Mononuclear cell (primary cell): Measurements from ENCODE around the gene GATA6. TPM values are rescaled to one million over a fixed set of nuclear protein-coding genes. Genes with fewer than 3 reads are reported as not detected.
"Not testable (repeated sequence)": the region's sequence is repeated elsewhere in the genome, so short reads cannot be mapped to it uniquely, and the experiment has no call there.

Experiments
- H3K27me3 ChIP-seq: 2 replicates; pipeline ENCODE4 v1.6.0; 2011; ENCODE audit warnings: low read length, control low read depth; ENCODE audit not compliant: insufficient read depth
- H3K4me1 ChIP-seq: 2 replicates; pipeline ENCODE4 v1.5.1; 2011; ENCODE audit warnings: mild to moderate bottlenecking, low read length, control low read depth; ENCODE audit not compliant: insufficient read depth
- H3K4me3 ChIP-seq: 2 replicates; pipeline ENCODE4 v1.5.1; 2011; ENCODE audit warnings: mild to moderate bottlenecking, low read length, moderate library complexity
- H3K9me3 ChIP-seq: 2 replicates; pipeline ENCODE4 v1.5.1; 2011; ENCODE audit warnings: low read depth, mild to moderate bottlenecking, control low read depth, low read length
- total RNA-seq: library from RNA; depleted of rRNA; stranded (reverse); fragments of >200 nt; gene quantifications from one replicate; pipeline ENCODE4 v1.2.3, GENCODE V29; 2012

The GATA6 gene
- total RNA-seq, 1 donor: 0.10 TPM

GRCh38 chr18:22185273-22185672, 15.9 kb downstream of the GATA6 start:
- peaks cover 21% of the 10 kb centered on the region for H3K27me3 ChIP-seq
- no peak overlapping the region for H3K4me3 ChIP-seq
- H3K9me3 ChIP-seq: no peaks in the 10 kb centered on the region
- H3K4me1 ChIP-seq: no peaks in the 10 kb centered on the region

GRCh38 chr18:22185771-22186386, 16.5 kb downstream of the GATA6 start:
- Histone ChIP-seq H3K9me3 (no peaks in the 10 kb centered on the region), H3K4me3 (no peak overlapping the region), H3K27me3 (peaks cover 26% of the 10 kb centered on the region), H3K4me1 (no peaks in the 10 kb centered on the region)

- H3K4me1 ChIP-seq: no peaks in the 10 kb centered on the region
Measured at GRCh38 chr18:22186484-22186971, 17.1 kb downstream of the GATA6 start.

GRCh38 chr18:22188559-22189267, 19.3 kb downstream of the GATA6 start:
- Histone ChIP-seq H3K9me3 (no peaks in the 10 kb centered on the region), H3K4me3 (no peak overlapping the region), H3K27me3 (peaks cover 31% of the 10 kb centered on the region), H3K4me1 (no peaks in the 10 kb centered on the region)

More at GRCh38 chr18:22186484-22186971, 17.1 kb downstream of the GATA6 start:
- H3K27me3 ChIP-seq: peaks cover 23% of the 10 kb centered on the region
- H3K9me3 ChIP-seq: no peaks in the 10 kb centered on the region
- no peak overlapping the region for H3K4me3 ChIP-seq

GRCh38 chr18:22189449-22190166, 20.2 kb downstream of the GATA6 start:
- peaks cover 33% of the 10 kb centered on the region for H3K27me3 ChIP-seq
- H3K9me3 ChIP-seq: no peaks in the 10 kb centered on the region
- no peaks in the 10 kb centered on the region for H3K4me1 ChIP-seq
- H3K4me3 ChIP-seq: no peak overlapping the region

GRCh38 chr18:22191346-22191695, 21.9 kb downstream of the GATA6 start:
- Histone ChIP-seq H3K4me1 (no peaks in the 10 kb centered on the region), H3K27me3 (peaks cover 33% of the 10 kb centered on the region), H3K4me3 (no peak overlapping the region), H3K9me3 (no peaks in the 10 kb centered on the region)

GRCh38 chr18:22191923-22192322, 22.5 kb downstream of the GATA6 start:
- Histone ChIP-seq H3K27me3 (peaks cover 33% of the 10 kb centered on the region), H3K4me1 (no peaks in the 10 kb centered on the region), H3K4me3 (no peak overlapping the region), H3K9me3 (no peaks in the 10 kb centered on the region)

GRCh38 chr18:22193466-22193865, 24.1 kb downstream of the GATA6 start:
- H3K9me3 ChIP-seq: no peaks in the 10 kb centered on the region
- no peak overlapping the region for H3K4me3 ChIP-seq

GRCh38 chr18:22194151-22194598, 24.8 kb downstream of the GATA6 start:
- H3K4me3 ChIP-seq: no peak overlapping the region
- no peaks in the 10 kb centered on the region for H3K4me1 ChIP-seq
- H3K27me3 ChIP-seq: peaks cover 34% of the 10 kb centered on the region
- no peaks in the 10 kb centered on the region for H3K9me3 ChIP-seq

More at GRCh38 chr18:22193466-22193865, 24.1 kb downstream of the GATA6 start:
- peaks cover 33% of the 10 kb centered on the region for H3K27me3 ChIP-seq
- H3K4me1 ChIP-seq: no peaks in the 10 kb centered on the region

GRCh38 chr18:22195052-22195451, 25.7 kb downstream of the GATA6 start:
- Histone ChIP-seq H3K4me1 (no peaks in the 10 kb centered on the region), H3K27me3 (peaks cover 28% of the 10 kb centered on the region), H3K4me3 (no peak overlapping the region), H3K9me3 (no peaks in the 10 kb centered on the region)

- peaks cover 18% of the 10 kb centered on the region for H3K27me3 ChIP-seq
- H3K9me3 ChIP-seq: not testable (repeated sequence)
Measured at GRCh38 chr18:22196943-22197342, 27.6 kb downstream of the GATA6 start.

GRCh38 chr18:22197668-22198067, 28.3 kb downstream of the GATA6 start:
- Histone ChIP-seq H3K4me1 (no peaks in the 10 kb centered on the region), H3K4me3 (no peak overlapping the region), H3K9me3 (no peaks in the 10 kb centered on the region), H3K27me3 (peaks cover 15% of the 10 kb centered on the region)

More at GRCh38 chr18:22196943-22197342, 27.6 kb downstream of the GATA6 start:
- not testable (repeated sequence) for H3K4me1 ChIP-seq, H3K4me3 ChIP-seq

- H3K27me3 ChIP-seq: peaks cover 12% of the 10 kb centered on the region
Measured at GRCh38 chr18:22198163-22198562, 28.8 kb downstream of the GATA6 start.

GRCh38 chr18:22199005-22199404, 29.6 kb downstream of the GATA6 start:
- Histone ChIP-seq H3K4me3 (no peak overlapping the region), H3K4me1 (no peaks in the 10 kb centered on the region), H3K27me3 (peaks cover 9% of the 10 kb centered on the region), H3K9me3 (no peaks in the 10 kb centered on the region)

More at GRCh38 chr18:22198163-22198562, 28.8 kb downstream of the GATA6 start:
- no peaks in the 10 kb centered on the region for H3K4me1 ChIP-seq
- no peak overlapping the region for H3K4me3 ChIP-seq
- no peaks in the 10 kb centered on the region for H3K9me3 ChIP-seq

GRCh38 chr18:22200611-22201225, 31.3 kb downstream of the GATA6 start:
- H3K27me3 ChIP-seq: peaks cover 5% of the 10 kb centered on the region
- no peak overlapping the region for H3K4me3 ChIP-seq
- H3K4me1 ChIP-seq: no peaks in the 10 kb centered on the region
- no peaks in the 10 kb centered on the region for H3K9me3 ChIP-seq
